SK-N-SH treated with all-trans-retinoic acid at 6 μM for 48 hours (cell line): ENCODE results near the gene FDCSP.

Experiments
- ATAC-seq: fragments of 200-7000 bp; cut with Tn5 transposase; 3 replicates; pipeline ENCODE4 v1.9.1; 2020; ENCODE audit warnings: mild to moderate bottlenecking, moderate library complexity
- ARNTL ChIP-seq: fragments of 450-650 bp; formaldehyde crosslinking; IDR thresholded peaks from 2 replicates; pipeline ENCODE4 v1.5.0; 2020; ENCODE audit warnings: low read depth, mild to moderate bottlenecking, moderate library complexity, borderline replicate concordance
- BACH2 ChIP-seq: fragments of 250-450 bp; sonication (Bioruptor Pico); IDR thresholded peaks from 2 replicates; pipeline ENCODE4 v1.9.0; 2021; ENCODE audit warnings: mild to moderate bottlenecking, borderline replicate concordance
- CSDC2 ChIP-seq: fragments of 250-450 bp; sonication (Bioruptor Pico); IDR thresholded peaks from 2 replicates; pipeline ENCODE4 v1.5.0; 2020; ENCODE audit warnings: mild to moderate bottlenecking, moderate library complexity
- ESRRG ChIP-seq: fragments of 250-450 bp; sonication (Bioruptor Pico); IDR thresholded peaks from 2 replicates; pipeline ENCODE4 v1.6.1; 2021; ENCODE audit warnings: mild to moderate bottlenecking
- GLIS3 ChIP-seq: fragments of 250-450 bp; sonication (Bioruptor Pico); IDR thresholded peaks from 2 replicates; pipeline ENCODE4 v1.5.0; 2020; ENCODE audit warnings: mild to moderate bottlenecking, moderate library complexity
- ISL1 ChIP-seq: fragments of 250-450 bp; sonication (Bioruptor Pico); IDR thresholded peaks from 2 replicates; pipeline ENCODE4 v2.1.2; 2022; ENCODE audit warnings: mild to moderate bottlenecking, moderate library complexity
- OSR1 ChIP-seq: fragments of 250-450 bp; sonication (Bioruptor Pico); IDR thresholded peaks from 2 replicates; pipeline ENCODE4 v1.8.0; 2022; ENCODE audit warnings: moderate library complexity, mild to moderate bottlenecking, inconsistent platforms
- PPARA ChIP-seq: fragments of 250-450 bp; sonication (Bioruptor Pico); IDR thresholded peaks from 2 replicates; pipeline ENCODE4 v1.5.0; 2020; ENCODE audit warnings: mild to moderate bottlenecking, borderline replicate concordance
- RARB ChIP-seq: fragments of 250-450 bp; sonication (Bioruptor Pico); IDR thresholded peaks from 2 replicates; pipeline ENCODE4 v1.8.0; 2021; ENCODE audit warnings: mild to moderate bottlenecking, moderate library complexity
- SNAI2 ChIP-seq: fragments of 250-450 bp; sonication (Bioruptor Pico); IDR thresholded peaks from 2 replicates; pipeline ENCODE4 v1.5.0; 2020; ENCODE audit warnings: mild to moderate bottlenecking, moderate library complexity
- TCF4 ChIP-seq: fragments of 250-450 bp; sonication (Bioruptor Pico); IDR thresholded peaks from 2 replicates; pipeline ENCODE4 v1.8.0; 2021; ENCODE audit warnings: mild to moderate bottlenecking, moderate library complexity, borderline replicate concordance
- TOX ChIP-seq: fragments of 250-450 bp; sonication (Bioruptor Pico); IDR thresholded peaks from 2 replicates; pipeline ENCODE4 v1.8.0; 2021; ENCODE audit warnings: mild to moderate bottlenecking, moderate library complexity, borderline replicate concordance
- ZFP30 ChIP-seq: fragments of 450-650 bp; formaldehyde crosslinking; IDR thresholded peaks from 2 replicates; pipeline ENCODE4 v1.5.0; 2022; ENCODE audit warnings: mild to moderate bottlenecking, moderate library complexity
- ZNF565 ChIP-seq: fragments of 450-650 bp; formaldehyde crosslinking; conservative IDR thresholded peaks from 2 replicates; pipeline ENCODE4 v1.5.0; 2020; ENCODE audit warnings: low read depth, mild to moderate bottlenecking, moderate library complexity
- ZNF70 ChIP-seq: fragments of 450-650 bp; formaldehyde crosslinking; IDR thresholded peaks from 2 replicates; pipeline ENCODE4 v1.5.0; 2020; ENCODE audit warnings: mild to moderate bottlenecking, moderate library complexity
- ZNF8 ChIP-seq: fragments of 450-650 bp; formaldehyde crosslinking; IDR thresholded peaks from 2 replicates; pipeline ENCODE4 v1.5.0; 2020; ENCODE audit warnings: mild to moderate bottlenecking, moderate library complexity
- TF ChIP-seq, protein P1 (sequence below): fragments of 250-450 bp; sonication (Bioruptor Pico); IDR thresholded peaks from 2 replicates; pipeline ENCODE4 v1.5.1; 2020; ENCODE audit warnings: low read depth, mild to moderate bottlenecking, moderate library complexity
- TF ChIP-seq, protein P2 (sequence below): fragments of 250-450 bp; sonication (Bioruptor Pico); IDR thresholded peaks from 2 replicates; pipeline ENCODE4 v1.5.0; 2020; ENCODE audit warnings: mild to moderate bottlenecking, moderate library complexity
- TF ChIP-seq, protein P3 (sequence below): fragments of 250-450 bp; sonication (Bioruptor Pico); IDR thresholded peaks from 2 replicates; pipeline ENCODE4 v1.8.0; 2021; ENCODE audit warnings: low read depth, mild to moderate bottlenecking, moderate library complexity, borderline replicate concordance
- TF ChIP-seq, protein P4 (sequence below): fragments of 250-450 bp; sonication (Bioruptor Pico); IDR thresholded peaks from 2 replicates; pipeline ENCODE4 v1.5.1; 2021; ENCODE audit warnings: mild to moderate bottlenecking, moderate library complexity

Gene FDCSP

DNA sequence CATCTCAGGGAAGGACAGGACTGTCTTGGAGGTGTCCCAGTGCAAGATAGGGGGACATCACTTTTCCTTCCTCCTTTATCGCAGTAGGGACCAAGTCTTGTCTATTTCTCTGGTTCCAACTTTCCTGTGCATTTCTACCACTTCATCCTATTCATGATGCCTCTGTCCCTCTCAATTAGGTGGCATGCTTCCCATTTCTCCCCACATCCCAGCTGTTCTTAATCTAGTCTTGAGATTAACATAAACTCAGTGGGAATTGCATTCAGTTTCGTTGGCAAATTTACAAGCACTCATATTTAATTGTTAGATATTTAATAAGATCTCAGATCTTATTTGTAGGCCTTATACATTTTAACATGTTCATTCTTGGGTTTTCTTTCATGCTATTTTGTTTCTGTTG lies 46.1 kb upstream of the FDCSP start:
- ATAC-seq: no peak
- TF ChIP-seq ZFP30 (no peak), ARNTL (no peak), RARB (CRISPR knock-in tag) (no peak), ISL1 (CRISPR knock-in tag) (no peak), TOX (no peak), ZNF8 (CRISPR knock-in tag) (no peak), GLIS3 (CRISPR knock-in tag) (no peak), TCF4 (no peak), BACH2 (CRISPR knock-in tag) (no peak), SNAI2 (no peak)
- TF ChIP-seq, protein P1, sequence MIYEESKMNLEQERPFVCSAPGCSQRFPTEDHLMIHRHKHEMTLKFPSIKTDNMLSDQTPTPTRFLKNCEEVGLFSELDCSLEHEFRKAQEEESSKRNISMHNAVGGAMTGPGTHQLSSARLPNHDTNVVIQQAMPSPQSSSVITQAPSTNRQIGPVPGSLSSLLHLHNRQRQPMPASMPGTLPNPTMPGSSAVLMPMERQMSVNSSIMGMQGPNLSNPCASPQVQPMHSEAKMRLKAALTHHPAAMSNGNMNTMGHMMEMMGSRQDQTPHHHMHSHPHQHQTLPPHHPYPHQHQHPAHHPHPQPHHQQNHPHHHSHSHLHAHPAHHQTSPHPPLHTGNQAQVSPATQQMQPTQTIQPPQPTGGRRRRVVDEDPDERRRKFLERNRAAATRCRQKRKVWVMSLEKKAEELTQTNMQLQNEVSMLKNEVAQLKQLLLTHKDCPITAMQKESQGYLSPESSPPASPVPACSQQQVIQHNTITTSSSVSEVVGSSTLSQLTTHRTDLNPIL (CRISPR knock-in tag): no peak
- TF ChIP-seq, protein P2, sequence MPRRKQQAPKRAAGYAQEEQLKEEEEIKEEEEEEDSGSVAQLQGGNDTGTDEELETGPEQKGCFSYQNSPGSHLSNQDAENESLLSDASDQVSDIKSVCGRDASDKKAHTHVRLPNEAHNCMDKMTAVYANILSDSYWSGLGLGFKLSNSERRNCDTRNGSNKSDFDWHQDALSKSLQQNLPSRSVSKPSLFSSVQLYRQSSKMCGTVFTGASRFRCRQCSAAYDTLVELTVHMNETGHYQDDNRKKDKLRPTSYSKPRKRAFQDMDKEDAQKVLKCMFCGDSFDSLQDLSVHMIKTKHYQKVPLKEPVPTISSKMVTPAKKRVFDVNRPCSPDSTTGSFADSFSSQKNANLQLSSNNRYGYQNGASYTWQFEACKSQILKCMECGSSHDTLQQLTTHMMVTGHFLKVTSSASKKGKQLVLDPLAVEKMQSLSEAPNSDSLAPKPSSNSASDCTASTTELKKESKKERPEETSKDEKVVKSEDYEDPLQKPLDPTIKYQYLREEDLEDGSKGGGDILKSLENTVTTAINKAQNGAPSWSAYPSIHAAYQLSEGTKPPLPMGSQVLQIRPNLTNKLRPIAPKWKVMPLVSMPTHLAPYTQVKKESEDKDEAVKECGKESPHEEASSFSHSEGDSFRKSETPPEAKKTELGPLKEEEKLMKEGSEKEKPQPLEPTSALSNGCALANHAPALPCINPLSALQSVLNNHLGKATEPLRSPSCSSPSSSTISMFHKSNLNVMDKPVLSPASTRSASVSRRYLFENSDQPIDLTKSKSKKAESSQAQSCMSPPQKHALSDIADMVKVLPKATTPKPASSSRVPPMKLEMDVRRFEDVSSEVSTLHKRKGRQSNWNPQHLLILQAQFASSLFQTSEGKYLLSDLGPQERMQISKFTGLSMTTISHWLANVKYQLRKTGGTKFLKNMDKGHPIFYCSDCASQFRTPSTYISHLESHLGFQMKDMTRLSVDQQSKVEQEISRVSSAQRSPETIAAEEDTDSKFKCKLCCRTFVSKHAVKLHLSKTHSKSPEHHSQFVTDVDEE (CRISPR knock-in tag): no peak
- TF ChIP-seq, protein P3, sequence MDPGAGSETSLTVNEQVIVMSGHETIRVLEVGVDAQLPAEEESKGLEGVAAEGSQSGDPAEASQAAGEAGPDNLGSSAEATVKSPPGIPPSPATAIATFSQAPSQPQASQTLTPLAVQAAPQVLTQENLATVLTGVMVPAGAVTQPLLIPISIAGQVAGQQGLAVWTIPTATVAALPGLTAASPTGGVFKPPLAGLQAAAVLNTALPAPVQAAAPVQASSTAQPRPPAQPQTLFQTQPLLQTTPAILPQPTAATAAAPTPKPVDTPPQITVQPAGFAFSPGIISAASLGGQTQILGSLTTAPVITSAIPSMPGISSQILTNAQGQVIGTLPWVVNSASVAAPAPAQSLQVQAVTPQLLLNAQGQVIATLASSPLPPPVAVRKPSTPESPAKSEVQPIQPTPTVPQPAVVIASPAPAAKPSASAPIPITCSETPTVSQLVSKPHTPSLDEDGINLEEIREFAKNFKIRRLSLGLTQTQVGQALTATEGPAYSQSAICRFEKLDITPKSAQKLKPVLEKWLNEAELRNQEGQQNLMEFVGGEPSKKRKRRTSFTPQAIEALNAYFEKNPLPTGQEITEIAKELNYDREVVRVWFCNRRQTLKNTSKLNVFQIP (CRISPR knock-in tag): no peak
- TF ChIP-seq, protein P4, sequence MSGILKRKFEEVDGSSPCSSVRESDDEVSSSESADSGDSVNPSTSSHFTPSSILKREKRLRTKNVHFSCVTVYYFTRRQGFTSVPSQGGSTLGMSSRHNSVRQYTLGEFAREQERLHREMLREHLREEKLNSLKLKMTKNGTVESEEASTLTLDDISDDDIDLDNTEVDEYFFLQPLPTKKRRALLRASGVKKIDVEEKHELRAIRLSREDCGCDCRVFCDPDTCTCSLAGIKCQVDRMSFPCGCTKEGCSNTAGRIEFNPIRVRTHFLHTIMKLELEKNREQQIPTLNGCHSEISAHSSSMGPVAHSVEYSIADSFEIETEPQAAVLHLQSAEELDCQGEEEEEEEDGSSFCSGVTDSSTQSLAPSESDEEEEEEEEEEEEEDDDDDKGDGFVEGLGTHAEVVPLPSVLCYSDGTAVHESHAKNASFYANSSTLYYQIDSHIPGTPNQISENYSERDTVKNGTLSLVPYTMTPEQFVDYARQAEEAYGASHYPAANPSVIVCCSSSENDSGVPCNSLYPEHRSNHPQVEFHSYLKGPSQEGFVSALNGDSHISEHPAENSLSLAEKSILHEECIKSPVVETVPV (CRISPR knock-in tag): no peak
- TF ChIP-seq, all 23 proteins: peak for 0

DNA sequence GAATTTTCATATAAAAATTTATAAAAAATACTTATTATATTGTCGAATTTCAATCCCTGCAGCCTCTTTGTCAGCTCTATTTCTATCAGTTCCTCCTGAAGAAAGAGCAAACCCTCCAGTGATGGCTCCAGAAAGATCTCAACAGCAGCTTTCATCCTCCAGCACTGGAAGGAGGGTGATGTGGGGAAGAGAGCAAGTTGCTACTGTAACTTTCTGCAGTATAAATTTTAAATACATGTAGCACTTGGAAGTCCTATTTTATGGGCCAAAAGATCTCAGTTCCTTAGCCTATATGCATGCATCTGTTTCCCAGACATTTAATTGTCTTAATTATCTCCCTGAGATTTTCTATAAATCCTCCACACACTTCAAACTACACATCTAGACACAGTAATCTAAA lies 44.1 kb upstream of the FDCSP start:
- no peak for TF ChIP-seq ARNTL
- TF ChIP-seq, protein P3 (CRISPR knock-in tag): no peak
- no peak for TF ChIP-seq ZFP30
- TF ChIP-seq CSDC2 (CRISPR knock-in tag): no peak
- TF ChIP-seq RARB (CRISPR knock-in tag): no peak
- TF ChIP-seq ZNF565 (CRISPR knock-in tag): no peak
- TF ChIP-seq ZNF70 (CRISPR knock-in tag): no peak
- no peak for TF ChIP-seq ZNF8 (CRISPR knock-in tag)
- no peak for TF ChIP-seq OSR1 (CRISPR knock-in tag)
- TF ChIP-seq, protein P1 (CRISPR knock-in tag): no peak
- TF ChIP-seq ESRRG (CRISPR knock-in tag): no peak
- TF ChIP-seq, protein P4 (CRISPR knock-in tag): no peak
- TF ChIP-seq PPARA (CRISPR knock-in tag): no peak
- no peak for TF ChIP-seq BACH2 (CRISPR knock-in tag)
- no peak for ATAC-seq
